Measurements from ENCODE around the gene GTF3C2.

The GTF3C2 gene

DNA sequence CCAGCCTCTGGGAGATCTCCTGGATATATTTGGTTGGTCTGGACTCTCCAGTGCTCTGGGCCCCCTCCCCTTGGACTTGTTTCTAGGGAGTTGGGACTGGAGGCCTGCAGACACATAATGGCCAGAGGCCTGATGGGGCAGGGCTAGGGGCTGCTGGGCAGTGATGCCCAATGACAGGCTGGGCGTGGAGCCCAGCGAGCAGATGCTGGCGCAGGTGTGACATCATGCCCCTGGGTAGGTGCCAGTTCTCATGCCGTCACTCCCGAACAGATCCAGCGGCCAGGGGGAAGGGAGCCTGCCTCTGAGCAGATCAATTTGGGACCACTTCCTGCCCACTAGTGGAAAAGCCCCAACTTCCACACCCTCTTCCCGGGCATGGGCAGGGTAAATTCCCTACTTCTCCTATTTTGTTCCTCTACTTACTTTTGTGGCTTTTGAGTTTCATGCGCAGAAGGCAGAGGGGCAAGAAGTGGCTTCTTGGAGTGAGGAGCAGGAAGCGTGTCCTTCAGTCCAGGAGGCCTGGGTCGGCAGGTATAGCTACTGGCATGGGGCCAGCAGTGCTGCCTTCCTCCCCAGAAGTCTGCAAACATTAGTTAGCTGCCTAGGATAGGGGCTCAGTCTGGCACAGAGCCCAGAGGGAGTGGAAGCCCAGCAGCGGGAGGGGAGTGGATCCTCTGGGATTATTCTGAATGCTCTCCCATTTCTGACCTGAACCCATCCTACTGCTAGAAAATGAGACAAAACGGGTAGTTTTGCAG is 39.7 kb downstream of the GTF3C2 start:
- TF ChIP-seq GATA3 (IDR thresholded peaks at IDR 0.05; ENCODE audit: low read depth, low read length) = no peak
- no peak for TF ChIP-seq GATA2 (IDR thresholded peaks at IDR 0.05; ENCODE audit: low read depth, low read length)

DNA sequence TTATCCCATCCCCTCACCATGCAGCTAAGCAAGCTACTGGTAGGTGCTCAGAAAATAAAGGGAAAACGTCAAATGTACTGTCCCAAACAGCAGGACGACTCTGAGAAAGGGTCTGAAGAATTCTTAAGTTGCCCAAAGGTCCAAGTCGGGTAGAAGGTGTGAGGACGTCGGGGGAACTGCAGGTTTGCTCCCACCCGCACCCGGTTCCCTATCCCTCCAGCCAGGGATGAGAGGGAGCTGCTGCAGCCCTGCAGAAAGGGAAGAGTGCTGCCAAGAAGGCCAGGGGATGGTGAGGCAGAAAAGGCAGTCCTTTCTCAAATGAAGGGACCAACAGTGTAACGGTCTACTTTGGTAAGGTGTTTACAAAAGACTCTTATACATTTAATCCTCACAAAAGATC is 41.4 kb downstream of the GTF3C2 start:
- TF ChIP-seq GATA3 (IDR thresholded peaks at IDR 0.05; ENCODE audit: low read depth, low read length) = no peak
- TF ChIP-seq GATA2 (IDR thresholded peaks at IDR 0.05; ENCODE audit: low read depth, low read length) = no peak

DNA sequence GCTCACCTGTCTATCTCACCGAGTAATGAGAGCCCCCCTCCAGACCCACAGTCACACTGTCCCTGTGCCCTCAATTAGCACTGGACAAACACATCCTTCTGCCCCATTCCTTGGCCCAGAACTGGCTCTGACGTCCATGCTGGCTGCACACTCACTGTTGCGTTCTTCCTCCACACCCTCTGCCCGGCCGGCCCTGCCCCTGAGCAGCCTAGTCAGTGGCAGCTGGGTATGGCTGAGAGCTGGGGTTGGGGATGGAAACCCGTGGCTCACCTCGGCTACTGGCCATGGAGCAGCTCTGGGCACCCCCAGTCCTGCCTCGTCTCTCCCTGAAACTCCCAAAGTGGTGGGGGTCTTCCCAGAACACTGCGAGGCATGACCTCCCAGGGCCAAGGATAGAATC is 41.9 kb downstream of the GTF3C2 start:
- no peak for TF ChIP-seq GATA2 (IDR thresholded peaks at IDR 0.05; ENCODE audit: low read depth, low read length)
- TF ChIP-seq GATA3 (IDR thresholded peaks at IDR 0.05; ENCODE audit: low read depth, low read length) = no peak

DNA sequence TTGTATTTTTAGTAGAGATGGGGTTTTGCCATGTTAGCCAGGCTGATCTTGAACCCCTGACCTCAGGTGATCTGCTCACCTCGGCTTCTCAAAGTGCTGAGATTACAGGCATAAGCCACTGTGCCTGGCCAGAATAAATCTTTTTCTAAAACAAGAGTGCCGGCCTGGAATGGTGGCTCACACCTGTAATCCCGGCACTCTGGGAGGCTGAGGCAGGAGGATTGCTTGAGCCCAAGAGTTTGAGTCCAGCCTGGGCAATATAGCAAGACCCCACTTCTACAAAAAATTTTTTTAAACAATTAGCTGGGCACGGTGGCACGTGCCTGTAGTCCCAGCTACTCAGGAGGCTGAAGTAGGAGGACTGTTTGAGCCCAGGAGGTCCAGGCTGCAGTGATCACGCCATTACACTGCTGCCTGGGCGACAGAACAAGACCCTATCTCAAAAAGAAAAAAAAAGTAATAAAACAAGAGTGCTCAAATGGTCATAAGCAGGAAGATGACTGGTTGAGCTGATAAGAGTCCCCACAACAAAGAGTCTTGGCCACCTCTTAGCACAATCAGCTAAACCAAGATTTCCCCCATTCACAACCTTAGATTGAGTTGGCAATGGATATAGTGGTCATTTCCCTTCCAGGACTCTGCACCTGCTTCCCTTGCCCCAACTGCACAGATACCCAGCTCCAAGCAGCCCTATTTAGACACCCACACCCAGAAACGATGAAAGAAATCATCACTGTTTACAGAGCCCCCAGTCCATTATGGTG is 42.5 kb downstream of the GTF3C2 start:
- TF ChIP-seq GATA2 (IDR thresholded peaks at IDR 0.05; ENCODE audit: low read depth, low read length) (no peak), GATA3 (IDR thresholded peaks at IDR 0.05; ENCODE audit: low read depth, low read length) (no peak)

DNA sequence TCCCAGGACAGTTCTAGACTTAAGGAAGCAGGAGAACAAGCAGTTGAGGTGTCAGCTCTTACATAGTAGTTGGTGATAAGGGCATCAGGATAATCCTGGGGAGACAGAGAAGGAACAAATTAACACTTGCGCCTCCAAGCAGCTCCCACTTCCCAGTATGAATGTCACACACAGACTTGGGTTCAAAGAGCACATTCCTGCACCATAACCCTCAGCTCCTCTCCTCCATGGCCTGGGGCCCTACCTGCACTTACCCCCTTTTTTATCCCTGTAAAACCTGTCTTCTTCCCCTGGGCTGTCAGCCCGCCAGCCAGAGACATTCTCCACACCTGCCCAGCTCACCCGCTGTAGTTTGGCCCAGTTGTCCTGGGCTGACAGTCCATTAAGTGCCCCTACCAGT is 44.4 kb downstream of the GTF3C2 start:
- TF ChIP-seq GATA2 (IDR thresholded peaks at IDR 0.05; ENCODE audit: low read depth, low read length) (no peak), GATA3 (IDR thresholded peaks at IDR 0.05; ENCODE audit: low read depth, low read length) (no peak)

DNA sequence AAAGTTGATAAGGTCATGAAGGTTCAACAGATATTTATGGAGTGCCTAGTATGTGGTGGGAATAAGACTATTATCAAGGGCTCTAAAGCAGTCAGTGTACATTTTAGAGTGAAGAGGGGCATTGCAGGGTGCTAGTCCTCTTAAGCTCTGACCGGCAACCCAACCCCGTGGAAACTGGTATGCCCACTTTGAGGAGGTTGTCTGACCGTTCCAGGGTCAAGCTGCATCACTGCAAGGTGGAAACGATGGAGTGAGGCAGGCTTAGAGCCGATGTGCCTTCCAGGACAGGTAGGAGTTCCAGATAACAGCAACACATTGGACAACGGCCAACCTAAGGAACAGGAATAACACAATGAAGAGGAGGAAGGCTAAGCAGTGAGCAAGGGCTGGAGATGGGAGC is 46.9 kb downstream of the GTF3C2 start:
- TF ChIP-seq GATA2 (IDR thresholded peaks at IDR 0.05; ENCODE audit: low read depth, low read length) (no peak), GATA3 (IDR thresholded peaks at IDR 0.05; ENCODE audit: low read depth, low read length) (no peak)

DNA sequence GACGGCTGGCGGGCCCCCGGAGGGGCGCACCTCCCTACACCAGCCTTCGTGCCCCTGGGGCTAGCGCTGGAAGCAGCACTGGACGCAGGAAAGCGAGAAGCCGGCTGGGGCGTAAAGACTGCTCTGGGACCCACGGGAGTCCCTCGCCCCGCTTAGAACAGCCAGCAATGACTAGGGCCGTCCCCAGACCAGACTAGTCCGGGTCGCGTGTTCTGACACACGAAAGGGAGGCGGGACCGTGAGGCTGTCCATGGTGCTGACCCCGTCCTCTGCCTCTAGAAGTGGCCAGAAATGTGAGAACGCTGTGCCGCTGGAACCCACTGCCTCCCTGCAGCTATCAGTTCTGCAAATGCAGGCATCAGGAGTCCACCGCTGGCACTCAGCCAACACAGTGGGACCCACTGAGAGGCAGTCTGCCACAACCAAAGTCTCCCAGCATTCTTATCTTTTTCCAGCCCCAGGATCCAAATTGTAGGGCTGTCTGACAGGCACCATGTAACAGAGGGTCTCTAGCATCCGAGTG is 48.1 kb downstream of the GTF3C2 start, which contains the start of gene UCN:
TSS of gene UCN (minus strand) at position 87 of the 523 bp plus-strand sequence. CDS start 550 bp downstream, outside the sequence.
- TF ChIP-seq GATA2 (IDR thresholded peaks at IDR 0.05; ENCODE audit: low read depth, low read length) = 0 out of 2 replicates have a peak, but pooled peaks have one; percentile 36
- TF ChIP-seq GATA3 (IDR thresholded peaks at IDR 0.05; ENCODE audit: low read depth, low read length) = no peak

DNA sequence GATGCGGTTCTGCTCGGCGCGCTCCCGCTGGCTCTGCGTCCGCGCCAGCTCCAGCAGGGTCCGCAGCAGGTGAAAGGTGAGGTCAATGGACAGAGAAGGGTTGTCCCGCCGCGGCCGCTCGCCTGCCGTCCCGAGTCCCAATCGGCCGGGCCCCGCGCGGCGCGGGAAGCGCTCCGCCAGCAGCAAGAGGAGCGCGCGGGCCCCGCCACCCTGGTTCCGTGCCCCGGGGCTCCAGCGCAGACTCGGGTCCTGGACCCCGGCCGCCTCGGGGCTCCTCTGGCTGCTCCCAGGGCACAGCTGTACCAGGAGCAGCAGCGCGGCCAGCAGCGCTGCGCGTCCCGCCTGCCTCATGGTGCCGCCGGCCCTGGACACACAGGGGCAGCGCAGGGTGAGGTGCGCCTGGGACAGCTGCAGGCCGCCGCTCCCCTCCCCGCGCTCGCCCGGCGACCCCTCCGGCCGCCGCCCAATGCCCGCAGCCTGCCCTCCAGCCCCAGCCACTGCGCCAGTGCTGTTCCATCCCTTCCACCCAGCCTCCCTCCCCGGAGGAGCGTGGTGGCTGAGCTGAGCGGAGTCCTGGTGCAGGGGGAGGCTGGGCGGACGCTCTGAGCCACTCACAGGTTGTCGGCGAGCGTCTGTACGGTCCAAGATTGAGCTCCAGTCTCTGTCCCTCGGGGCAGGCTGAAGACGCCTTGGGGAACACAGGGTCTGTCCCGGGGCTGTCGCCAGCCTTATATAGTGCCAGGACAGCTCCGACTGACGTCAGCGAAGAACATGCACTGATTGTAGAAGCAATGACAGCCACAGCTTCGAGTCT is 48.8 kb downstream of the GTF3C2 start:
- TF ChIP-seq GATA2 (IDR thresholded peaks at IDR 0.05; ENCODE audit: low read depth, low read length) (no peak), GATA3 (IDR thresholded peaks at IDR 0.05; ENCODE audit: low read depth, low read length) (no peak)

DNA sequence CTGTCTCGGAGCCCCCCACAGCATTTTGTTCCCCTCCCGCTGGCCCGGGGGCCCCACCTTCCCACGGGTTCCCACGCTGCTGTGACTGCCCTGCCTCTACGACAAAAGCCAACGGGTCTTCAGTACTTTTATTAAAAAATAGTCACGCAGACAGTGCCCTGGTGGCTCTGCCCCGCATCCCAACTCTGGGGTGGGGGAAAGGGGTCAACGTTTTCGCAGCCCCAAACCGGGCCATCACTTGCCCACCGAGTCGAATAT is 49.3 kb downstream of the GTF3C2 start:
- no peak for TF ChIP-seq GATA2 (IDR thresholded peaks at IDR 0.05; ENCODE audit: low read depth, low read length)
- TF ChIP-seq GATA3 (IDR thresholded peaks at IDR 0.05; ENCODE audit: low read depth, low read length) = no peak

DNA sequence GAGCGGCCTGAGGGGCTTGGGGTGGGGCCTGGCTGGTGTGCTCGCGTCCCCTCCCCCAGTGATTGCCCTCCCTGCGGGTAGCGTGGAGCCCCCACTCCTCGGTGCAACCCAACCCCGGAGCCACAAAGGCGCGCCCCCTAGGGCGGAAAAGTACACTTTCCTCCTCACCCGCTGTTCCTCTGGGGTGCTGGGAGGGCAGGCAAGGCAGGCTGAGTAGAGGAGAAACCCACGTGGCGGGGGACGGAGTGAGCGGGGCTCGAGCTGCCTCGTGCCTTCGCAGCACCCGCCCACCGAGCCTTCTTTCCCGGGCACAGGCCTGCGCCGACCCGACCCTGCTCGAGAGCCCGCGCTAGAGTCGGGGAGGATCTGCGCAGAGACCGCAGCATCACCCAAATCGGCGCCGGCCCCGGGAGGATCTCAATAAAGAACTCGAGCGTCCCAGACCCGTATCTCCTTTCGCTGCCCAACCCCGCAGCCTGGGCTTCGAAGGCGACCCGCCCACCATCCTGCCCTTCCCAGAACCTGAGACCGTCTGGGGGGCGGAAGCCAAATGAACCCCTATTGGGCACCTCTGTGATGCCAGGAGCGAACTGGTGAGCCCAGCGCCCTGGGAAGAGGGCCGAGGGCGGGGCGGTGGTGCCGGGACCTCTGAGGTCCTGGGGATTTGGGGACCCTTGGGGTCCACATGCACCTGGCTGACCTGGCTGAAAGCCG is 49.8 kb downstream of the GTF3C2 start:
- TF ChIP-seq GATA3 (IDR thresholded peaks at IDR 0.05; ENCODE audit: low read depth, low read length) = no peak
- no peak for TF ChIP-seq GATA2 (IDR thresholded peaks at IDR 0.05; ENCODE audit: low read depth, low read length)

DNA sequence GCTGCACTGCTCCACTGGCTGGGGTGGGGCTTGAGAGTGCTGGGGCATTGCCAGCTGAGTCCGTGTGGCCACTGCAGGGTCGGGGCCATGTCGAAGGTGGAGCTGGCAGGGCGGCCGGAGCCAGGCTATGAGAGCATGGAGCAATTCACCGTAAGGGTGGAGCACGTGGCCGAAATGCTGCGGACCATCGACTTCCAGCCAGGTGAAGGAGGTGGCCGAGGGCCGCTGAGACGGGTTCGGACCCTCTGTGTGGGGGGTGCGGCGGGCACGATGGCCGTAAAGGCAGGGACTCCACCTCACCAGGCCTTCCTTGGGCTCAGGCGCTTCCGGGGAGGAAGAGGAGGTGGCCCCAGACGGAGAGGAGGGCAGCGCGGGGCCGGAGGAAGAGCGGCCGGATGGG is 50.4 kb downstream of the GTF3C2 start:
- TF ChIP-seq GATA2 (IDR thresholded peaks at IDR 0.05; ENCODE audit: low read depth, low read length) (no peak), GATA3 (IDR thresholded peaks at IDR 0.05; ENCODE audit: low read depth, low read length) (no peak)

DNA sequence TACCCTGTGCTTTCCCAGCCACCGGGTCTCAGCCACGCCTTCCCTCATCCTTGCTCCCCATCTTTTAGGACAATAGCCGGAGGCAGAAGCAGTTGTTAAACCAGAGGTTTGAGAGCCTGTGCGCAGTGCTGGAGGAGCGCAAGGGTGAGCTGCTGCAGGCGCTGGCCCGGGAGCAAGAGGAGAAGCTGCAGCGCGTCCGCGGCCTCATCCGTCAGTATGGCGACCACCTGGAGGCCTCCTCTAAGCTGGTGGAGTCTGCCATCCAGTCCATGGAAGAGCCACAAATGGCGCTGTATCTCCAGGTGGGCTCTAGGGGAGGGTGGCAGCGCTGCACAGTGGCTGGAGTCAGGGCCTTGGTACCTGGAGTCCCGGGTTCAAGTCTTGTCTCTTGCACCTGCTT is 51.0 kb downstream of the GTF3C2 start:
- TF ChIP-seq GATA2 (IDR thresholded peaks at IDR 0.05; ENCODE audit: low read depth, low read length) = no peak
- TF ChIP-seq GATA3 (IDR thresholded peaks at IDR 0.05; ENCODE audit: low read depth, low read length) = no peak

DNA sequence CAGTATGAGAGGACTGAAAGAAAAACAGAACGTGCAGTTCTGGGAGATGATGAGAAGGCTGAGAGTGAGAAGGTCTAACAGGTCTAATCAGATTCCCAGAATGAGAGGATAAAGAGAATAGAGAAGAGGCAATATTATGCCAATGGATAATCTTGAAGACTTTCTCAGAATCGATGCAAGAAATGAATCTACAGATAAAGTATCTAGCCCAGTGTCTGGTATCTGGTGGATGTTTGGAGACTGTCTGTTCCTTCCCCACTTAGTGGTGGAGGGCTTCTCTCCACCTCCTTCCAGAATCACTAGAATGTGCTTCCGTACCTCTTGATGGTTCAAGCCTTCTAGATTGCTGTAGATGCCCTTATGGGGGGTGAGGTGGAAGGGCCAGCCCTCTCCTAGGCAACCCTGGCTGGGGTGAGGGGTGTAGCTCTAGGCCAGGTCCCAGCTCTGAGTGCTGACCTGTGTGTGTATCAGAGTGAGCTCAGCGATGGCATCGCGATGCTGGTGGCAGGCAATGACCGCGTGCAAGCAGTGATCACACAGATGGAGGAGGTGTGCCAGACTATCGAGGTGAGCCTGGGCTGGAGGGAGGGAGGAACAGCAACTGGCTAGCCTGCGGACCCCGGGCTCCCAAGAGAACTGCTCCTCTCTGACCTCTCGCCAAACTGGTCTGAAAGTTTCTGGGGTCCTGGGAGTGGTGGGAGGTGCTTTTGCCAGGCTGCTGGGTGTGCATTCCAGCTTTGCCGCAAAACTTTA is 51.9 kb downstream of the GTF3C2 start:
- TF ChIP-seq GATA3 (IDR thresholded peaks at IDR 0.05; ENCODE audit: low read depth, low read length) (no peak), GATA2 (IDR thresholded peaks at IDR 0.05; ENCODE audit: low read depth, low read length) (no peak)
